Measurements from ENCODE around the gene CPN1. TPM values are rescaled to one million over a fixed set of nuclear protein-coding genes. Genes with fewer than 3 reads are reported as not detected.

The CPN1 gene
- total and polyA plus RNA-seq, 2 experiments from 2014 or later = 0.32 TPM; not detected in 1

DNA sequence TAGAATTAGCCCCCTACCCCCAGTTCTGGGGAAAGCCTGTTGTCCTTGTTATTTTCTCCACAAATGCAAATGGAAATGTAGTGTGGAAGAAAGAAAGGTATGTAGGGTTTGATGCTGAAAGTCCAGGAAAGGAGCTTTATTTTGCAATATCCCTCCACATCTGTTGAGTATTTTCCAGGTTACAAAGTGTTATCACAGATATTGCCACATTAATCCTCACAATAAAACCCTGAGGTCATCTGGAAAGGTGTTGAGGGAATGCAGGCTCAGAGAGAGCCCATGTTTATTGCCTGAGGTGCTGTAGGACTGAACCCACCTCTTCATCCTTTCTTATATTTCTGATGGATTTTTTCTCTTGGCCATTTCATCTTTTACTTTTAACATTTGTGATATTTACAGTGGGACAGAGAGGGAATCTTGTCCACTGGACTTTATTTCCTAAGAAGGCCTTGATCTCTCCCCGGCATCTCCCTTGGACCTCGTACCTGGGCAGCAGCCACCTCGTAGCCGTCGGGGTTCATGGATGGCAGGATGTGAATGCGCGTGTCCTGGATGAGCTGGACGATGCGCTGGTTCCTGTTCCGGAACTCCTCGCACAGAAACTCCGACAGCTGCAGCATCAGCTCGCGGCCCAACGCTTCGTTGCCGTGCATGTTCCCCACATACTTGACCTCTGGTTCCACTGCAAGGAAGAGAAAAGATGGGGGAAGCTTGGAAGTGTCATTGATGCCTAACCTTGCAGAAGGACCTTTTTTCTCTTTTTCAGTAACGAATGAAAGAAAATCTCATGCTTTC, 6.0 kb downstream of the CPN1 start:
- no peak for DNase-seq (ENCODE audit: low spot score)
- Histone ChIP-seq H3K27me3 (ENCODE audit: insufficient read depth) (no peaks in the 10 kb centered on the region), H3K9me2 (ENCODE audit: insufficient read depth) (no peaks in the 10 kb centered on the region), H3K79me2 (replicated peaks; ENCODE audit: insufficient read depth) (no peaks in the 10 kb centered on the region), H3K36me3 (ENCODE audit: insufficient read depth) (no peaks in the 10 kb centered on the region), H2AFZ (no peak overlapping the region), H3K4me2 (no peak overlapping the region), H3K4me3 (no peak overlapping the region), H3K4me1 (ENCODE audit: insufficient read depth) (no peaks in the 10 kb centered on the region), H3K27ac (ENCODE audit: low read depth) (no peak overlapping the region), H4K20me1 (replicated peaks; ENCODE audit: insufficient read depth) (no peaks in the 10 kb centered on the region), H3F3A (replicated peaks; ENCODE audit: low read depth) (no peaks in the 10 kb centered on the region)
- ATAC-seq = no peak
- H3K27me3 Mint-ChIP-seq (ENCODE audit: insufficient read depth, low read depth, poor library complexity) = no peaks in the 10 kb centered on the region
- no peak overlapping the region for H3K27ac Mint-ChIP-seq
- H3K36me3 Mint-ChIP-seq (ENCODE audit: low read depth) = no peaks in the 10 kb centered on the region
- no peaks in the 10 kb centered on the region for H3K4me1 Mint-ChIP-seq
- H3K4me3 Mint-ChIP-seq = no peak overlapping the region
- TF ChIP-seq ZNF114 (CRISPR knock-in tag; IDR thresholded peaks at IDR 0.05) (no peak), NANOG (IDR thresholded peaks at IDR 0.05; ENCODE audit: borderline replicate concordance) (no peak), EZH2 (IDR thresholded peaks at IDR 0.05; ENCODE audit: low read depth, unreplicated experiment) (no peak), CTCF (conservative IDR thresholded peaks at IDR 0.05; ENCODE audit: low read depth in 2 of 2) (no peak), ZNF462 (CRISPR knock-in tag; IDR thresholded peaks at IDR 0.05) (no peak), EZH2phosphoT487 (IDR thresholded peaks at IDR 0.05; ENCODE audit: unreplicated experiment) (no peak), CREB1 (CRISPR knock-in tag; IDR thresholded peaks at IDR 0.05; ENCODE audit: low read depth) (no peak), ZNF331 (CRISPR knock-in tag; IDR thresholded peaks at IDR 0.05; ENCODE audit: low read depth) (no peak), JUNB (IDR thresholded peaks at IDR 0.05; ENCODE audit: unreplicated experiment) (no peak), ETS1 (IDR thresholded peaks at IDR 0.05) (no peak), POLR2AphosphoS5 (IDR thresholded peaks at IDR 0.05; ENCODE audit: low read depth) (no peak), STAT1 (IDR thresholded peaks at IDR 0.05; ENCODE audit: unreplicated experiment) (no peak)
- TF ChIP-seq, protein P1, sequence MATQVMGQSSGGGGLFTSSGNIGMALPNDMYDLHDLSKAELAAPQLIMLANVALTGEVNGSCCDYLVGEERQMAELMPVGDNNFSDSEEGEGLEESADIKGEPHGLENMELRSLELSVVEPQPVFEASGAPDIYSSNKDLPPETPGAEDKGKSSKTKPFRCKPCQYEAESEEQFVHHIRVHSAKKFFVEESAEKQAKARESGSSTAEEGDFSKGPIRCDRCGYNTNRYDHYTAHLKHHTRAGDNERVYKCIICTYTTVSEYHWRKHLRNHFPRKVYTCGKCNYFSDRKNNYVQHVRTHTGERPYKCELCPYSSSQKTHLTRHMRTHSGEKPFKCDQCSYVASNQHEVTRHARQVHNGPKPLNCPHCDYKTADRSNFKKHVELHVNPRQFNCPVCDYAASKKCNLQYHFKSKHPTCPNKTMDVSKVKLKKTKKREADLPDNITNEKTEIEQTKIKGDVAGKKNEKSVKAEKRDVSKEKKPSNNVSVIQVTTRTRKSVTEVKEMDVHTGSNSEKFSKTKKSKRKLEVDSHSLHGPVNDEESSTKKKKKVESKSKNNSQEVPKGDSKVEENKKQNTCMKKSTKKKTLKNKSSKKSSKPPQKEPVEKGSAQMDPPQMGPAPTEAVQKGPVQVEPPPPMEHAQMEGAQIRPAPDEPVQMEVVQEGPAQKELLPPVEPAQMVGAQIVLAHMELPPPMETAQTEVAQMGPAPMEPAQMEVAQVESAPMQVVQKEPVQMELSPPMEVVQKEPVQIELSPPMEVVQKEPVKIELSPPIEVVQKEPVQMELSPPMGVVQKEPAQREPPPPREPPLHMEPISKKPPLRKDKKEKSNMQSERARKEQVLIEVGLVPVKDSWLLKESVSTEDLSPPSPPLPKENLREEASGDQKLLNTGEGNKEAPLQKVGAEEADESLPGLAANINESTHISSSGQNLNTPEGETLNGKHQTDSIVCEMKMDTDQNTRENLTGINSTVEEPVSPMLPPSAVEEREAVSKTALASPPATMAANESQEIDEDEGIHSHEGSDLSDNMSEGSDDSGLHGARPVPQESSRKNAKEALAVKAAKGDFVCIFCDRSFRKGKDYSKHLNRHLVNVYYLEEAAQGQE (IDR thresholded peaks at IDR 0.05; ENCODE audit: unreplicated experiment) = no peak
- H3K9me3 Mint-ChIP-seq = no peaks in the 10 kb centered on the region
